NCI-H187 (cell line): ENCODE data around the gene TRIOBP.

ENCODE experiments used
- DNase-seq, 2 experiments: peaks; one replicate each; lab custom pipeline; 2025; lab: John Stamatoyannopoulos, UW

Gene TRIOBP

DNA sequence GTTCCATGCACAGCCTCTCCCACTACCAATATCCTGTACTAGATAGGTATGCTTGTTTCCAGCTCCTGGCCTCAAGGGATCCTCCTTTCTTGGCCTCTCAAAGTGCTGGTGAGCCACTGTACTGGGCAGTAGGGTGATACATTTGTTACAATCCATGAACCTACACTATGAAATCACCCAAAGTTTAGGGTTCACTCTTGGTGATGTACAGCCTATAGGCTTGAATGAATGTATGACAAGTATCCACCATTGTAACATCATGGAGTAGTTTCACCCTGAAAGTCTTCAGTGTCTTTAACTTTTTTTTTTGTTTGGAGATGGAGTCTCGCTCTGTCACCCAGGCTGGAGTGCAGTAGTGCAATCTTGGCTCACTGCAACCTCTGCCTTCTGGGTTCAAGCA is 31.8 kb downstream of the TRIOBP start:
- no peak for DNase-seq

DNA sequence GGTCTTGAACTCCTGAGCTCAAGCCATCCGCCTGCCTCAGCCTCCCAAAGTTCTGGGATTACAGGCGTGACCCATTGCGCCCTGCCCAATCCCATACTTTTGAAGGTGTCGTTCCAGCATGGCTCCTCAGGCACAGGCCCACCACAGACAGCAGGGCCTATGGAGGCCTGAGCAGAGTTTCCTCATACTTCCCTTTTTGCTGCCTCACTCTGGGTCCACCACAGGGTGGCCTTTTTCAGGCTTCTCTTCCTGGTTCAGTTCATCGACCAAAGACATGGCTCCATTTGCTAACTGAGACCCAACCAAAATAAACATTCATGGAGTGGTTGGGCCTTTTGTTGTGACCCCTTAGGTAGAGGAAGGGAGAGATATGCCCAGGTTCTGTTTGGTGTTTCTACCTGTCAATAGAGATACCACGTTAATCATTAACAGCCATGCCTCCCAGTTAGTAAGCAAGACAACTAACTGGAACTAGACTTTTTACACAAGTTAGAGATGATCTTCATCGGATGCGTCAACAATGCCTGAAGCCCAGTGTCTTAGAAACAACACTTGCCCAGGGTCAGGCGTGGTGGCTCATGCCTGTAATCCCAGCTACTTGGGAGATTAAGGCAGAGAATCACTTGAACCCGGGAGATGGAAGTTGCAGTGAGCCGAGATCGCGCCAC is 35.1 kb downstream of the TRIOBP start:
- DNase-seq: no peak

- DNase-seq: no peak
These were observed 36.1 kb downstream of the TRIOBP start for GRCh38 chr22:37732699-37733607.

DNA sequence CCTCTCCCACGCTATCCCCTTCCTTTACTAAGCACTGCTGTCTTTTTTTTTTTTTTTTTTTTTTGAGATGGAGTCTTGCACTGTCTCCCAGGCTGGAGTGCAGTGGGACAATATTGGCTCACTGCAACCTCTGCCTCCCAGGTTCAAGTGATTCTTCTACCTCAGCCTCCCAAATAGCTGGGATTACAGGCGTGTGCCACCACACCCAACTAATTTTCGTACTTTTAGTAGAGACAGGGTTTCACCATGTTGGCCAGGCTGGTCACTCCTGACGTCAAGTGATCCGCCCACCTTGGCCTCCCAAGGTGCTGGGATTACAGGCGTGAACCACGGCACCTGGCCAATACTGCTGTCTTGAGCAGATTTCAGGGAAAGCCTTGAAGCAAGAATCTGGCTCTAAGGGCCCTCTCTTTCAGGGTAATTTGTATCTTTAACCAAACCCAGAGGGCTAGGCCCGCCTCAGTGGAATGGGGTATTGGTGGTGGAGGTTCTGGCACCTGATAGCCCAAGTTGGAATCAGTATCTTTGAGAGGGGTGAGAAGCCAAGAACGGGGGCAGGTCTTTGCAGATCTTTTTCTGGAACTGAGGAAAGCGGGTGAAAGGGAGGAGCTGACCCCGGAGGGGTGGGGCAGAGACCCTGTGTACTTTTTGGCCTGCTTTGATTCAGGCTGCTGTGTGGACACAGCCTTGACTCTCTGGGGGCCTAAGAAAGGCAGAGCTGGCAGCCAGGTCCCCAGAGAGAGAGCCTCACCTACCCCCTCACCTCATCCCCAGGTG is 37.0 kb downstream of the TRIOBP start:
- DNase-seq: no peak

DNA sequence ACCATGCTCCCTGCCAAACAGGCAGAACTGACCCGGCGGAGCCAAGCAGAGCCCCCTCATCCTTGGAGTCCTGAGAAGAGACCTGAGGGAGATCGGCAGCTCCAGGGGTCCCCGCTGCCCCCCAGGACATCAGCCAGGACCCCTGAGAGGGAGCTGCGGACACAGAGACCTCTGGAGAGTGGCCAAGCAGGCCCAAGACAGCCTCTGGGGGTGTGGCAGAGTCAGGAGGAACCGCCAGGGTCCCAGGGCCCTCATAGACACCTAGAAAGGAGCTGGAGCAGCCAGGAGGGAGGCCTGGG is 37.5 kb downstream of the TRIOBP start:
- DNase-seq: no peak

- no peak for DNase-seq
These were observed 38.2 kb downstream of the TRIOBP start for GRCh38 chr22:37734964-37735451.

DNA sequence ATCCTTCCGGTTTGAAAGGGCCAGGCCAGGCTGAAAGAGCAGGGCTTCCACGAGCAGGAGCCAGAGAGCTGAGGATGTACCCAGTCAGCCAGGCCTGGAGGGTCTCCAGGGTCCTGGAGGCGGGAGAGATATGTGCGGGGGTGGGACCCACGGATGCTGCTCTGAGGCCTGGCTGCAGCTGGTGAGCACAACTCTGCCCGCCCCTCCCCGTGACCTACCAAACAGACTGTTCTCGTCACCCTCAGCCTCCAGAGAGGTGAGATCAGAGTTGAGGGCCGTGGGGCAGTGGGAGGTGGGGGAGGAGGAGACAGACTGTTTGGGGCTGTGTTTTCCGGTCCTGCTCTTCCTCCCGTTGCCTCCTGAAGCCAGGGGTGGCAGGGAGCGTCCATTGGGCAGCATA is 42.2 kb downstream of the TRIOBP start:
- no peak for DNase-seq

- no peak for DNase-seq
These were observed 42.8 kb downstream of the TRIOBP start for GRCh38 chr22:37739611-37740049.

- no peak for DNase-seq
These were observed 43.8 kb downstream of the TRIOBP start for GRCh38 chr22:37740455-37741311.

- DNase-seq: peak in 1 of 2 experiments; percentile 62
These were observed 44.5 kb downstream of the TRIOBP start for GRCh38 chr22:37741312-37741795.

DNA sequence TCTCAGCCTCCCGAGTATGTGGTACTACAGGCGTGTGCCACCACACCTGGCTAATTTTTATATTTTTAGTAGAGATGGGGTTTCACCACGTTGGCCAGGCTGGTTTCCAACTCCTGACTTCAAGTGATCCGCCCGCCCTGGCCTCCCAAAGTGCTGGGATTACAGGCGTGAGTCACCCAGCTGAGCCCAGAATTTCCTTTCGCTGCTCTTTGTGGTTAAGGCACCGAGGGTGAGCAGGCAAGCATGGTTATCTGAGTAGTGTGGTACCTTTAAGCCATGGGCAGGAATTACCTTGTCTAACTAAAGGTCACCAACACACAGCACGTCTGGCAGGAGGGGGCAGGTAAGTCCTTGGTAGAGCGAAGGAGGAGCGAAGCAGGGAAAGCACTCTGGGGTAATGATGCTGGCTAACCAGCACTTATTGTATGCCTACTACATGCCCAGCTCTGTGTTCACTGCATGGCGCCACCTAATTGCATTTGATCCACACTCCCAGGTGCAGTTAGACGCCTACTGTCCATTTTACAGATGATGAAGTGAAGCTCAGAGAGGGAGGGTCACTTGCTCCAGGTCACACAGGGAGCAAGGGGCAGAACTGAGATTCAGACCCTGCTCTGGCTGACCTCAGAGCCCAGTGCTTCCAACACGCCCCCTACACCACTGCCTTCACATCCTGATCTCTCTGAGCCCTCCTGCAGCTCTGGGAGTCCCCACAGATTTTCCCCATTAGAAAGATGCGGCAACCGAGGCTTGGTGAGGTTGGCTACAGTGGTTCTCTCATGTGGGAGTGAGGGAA is 45.7 kb downstream of the TRIOBP start:
- DNase-seq: no peak

DNA sequence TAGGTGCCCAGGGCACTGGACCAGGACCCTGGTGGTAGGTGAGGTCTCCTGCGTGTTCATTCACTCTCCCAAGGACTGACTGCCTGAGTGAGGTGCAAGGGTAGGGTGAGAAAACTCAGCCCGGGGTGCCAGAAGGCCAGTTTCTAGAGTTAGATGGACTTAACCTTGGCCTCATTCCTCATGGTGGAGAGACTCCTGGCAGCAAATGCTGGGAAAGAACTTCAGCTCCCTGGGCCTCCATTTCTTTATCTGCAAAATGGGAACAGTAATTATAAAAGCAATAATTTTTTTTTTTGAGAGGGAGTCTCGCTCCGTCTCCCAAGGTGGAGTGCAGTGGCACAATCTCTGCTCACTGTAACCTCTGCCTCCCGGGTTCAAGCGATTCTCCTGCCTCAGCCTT is 47.7 kb downstream of the TRIOBP start:
- DNase-seq: no peak

- DNase-seq: peak in 1 of 2 experiments; percentile 46
These were observed 48.9 kb downstream of the TRIOBP start for GRCh38 chr22:37745548-37746365.

DNA sequence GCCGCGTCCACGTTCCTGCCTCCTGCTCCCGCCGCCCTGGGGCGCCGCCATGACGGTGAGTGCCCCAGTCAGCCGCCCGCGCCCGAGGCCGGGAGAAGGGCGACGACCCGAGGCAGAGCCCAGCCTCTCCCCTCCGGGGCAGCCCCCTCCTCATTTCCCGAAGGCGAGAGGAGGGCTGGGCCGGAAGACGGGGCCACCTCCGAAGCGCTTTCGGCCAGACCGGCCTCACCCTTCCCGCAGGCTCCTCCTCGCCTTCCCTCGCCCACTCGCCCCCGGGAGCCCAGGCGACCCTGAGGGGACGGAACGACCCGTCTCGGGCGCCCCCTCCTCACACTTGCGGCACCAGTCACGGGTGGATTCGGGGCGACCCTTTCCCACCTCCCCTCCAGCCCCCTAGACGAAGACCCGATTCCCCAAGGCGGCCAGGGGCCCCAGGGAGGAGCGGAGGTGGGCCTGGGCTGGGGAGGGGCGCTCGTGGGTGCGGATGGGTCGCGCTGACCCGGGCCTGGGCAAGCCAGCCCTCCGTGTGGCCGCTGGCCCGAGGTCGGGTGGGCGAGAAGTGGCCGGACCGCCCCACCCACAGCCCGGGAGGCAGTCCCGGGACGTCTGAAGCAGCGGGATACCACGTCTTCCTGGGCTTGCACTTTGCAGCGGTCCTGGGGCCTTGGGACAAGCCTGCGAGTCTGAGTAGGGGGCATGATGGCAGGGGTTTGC is 49.7 kb downstream of the TRIOBP start:
- DNase-seq: no peak

- DNase-seq: no peak
These were observed 50.3 kb downstream of the TRIOBP start for GRCh38 chr22:37747080-37747714.

DNA sequence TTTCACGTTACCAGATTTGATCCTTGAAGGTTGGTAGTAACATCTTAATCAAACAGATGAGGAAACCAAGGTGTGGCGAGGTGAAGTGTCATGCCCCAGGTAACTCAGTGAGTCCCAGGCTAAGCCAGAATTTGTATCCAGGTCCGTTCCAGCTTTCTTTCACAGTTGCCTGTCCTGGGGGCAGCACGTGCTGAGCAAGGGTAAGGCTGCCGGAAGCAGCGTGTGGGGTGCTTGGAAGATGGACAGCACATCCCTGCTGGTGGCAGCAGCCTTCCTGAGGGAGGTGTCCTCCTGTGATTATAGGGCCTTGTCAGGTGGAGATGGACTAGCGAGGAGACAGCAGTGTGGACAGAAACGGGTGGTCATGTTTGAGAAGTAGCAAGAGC is 50.9 kb downstream of the TRIOBP start:
- no peak for DNase-seq

GRCh38 chr22:37748659-37749058 is 51.8 kb downstream of the TRIOBP start:
- DNase-seq: no peak

DNA sequence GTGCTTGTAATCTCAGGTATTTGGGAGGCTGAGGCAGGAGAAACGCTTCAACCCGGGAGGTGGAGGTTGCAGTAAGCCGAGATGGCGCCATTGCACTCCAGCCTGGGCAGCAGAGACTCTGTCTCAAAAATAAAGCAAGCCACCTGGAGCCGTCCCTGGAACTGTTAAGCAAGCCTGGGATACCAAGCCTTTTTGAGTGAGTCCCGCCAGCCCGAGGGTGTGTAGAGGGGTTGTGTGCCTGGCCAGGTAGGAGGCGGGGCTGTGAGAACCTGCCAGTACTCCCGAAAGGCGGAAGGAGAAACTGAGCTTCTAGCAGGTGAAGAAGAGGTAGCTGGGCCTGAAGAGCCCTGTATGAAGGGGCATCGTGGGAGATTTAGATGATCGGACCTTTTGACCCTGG is 52.4 kb downstream of the TRIOBP start:
- DNase-seq: no peak
